TTC549 (cell line): ENCODE measurements around the gene LYPLAL1.
A peak's percentile ranks its signal among the peaks of the same experiment; 100 is the strongest.
"Not testable (repeated sequence)": the region's sequence is repeated elsewhere in the genome, so short reads cannot be mapped to it uniquely, and the experiment has no call there.

ENCODE experiments used
- FAIRE-seq: peaks from 2 replicates; lab custom pipeline; 2012; peaks lifted over from hg19 to GRCh38; lab: Jason Lieb, UNC

Gene LYPLAL1

GRCh38 chr1:219163401-219163954 lies 10.2 kb upstream of the LYPLAL1 start:
- no peak for FAIRE-seq

- no peak for FAIRE-seq
These were observed 2.3 kb upstream of the LYPLAL1 start for GRCh38 chr1:219171192-219171935.

GRCh38 chr1:219172821-219173220 lies 857 bp upstream of the LYPLAL1 start:
- FAIRE-seq: no peak

- FAIRE-seq: no peak
These were observed 282 bp upstream of the LYPLAL1 start for GRCh38 chr1:219173434-219173757.

- no peak for FAIRE-seq
These were observed 958 bp downstream of the LYPLAL1 start for GRCh38 chr1:219174460-219175211.

- no peak for FAIRE-seq
These were observed 1.5 kb downstream of the LYPLAL1 start for GRCh38 chr1:219175212-219175564.

- FAIRE-seq: no peak
These were observed 2.5 kb downstream of the LYPLAL1 start for GRCh38 chr1:219176168-219176567.

GRCh38 chr1:219177363-219177762 lies 3.7 kb downstream of the LYPLAL1 start:
- no peak for FAIRE-seq

- no peak for FAIRE-seq
These were observed 4.3 kb downstream of the LYPLAL1 start for GRCh38 chr1:219177940-219178339.

GRCh38 chr1:219179293-219179692 lies 5.6 kb downstream of the LYPLAL1 start:
- FAIRE-seq: no peak

- FAIRE-seq: no peak
These were observed 10.7 kb downstream of the LYPLAL1 start for GRCh38 chr1:219184337-219184736.

- no peak for FAIRE-seq
These were observed 11.9 kb downstream of the LYPLAL1 start for GRCh38 chr1:219185486-219186117.

- no peak for FAIRE-seq
These were observed 14.7 kb downstream of the LYPLAL1 start for GRCh38 chr1:219188331-219188803.

- FAIRE-seq: no peak
These were observed 15.5 kb downstream of the LYPLAL1 start for GRCh38 chr1:219189021-219189824.

GRCh38 chr1:219189952-219190351 lies 16.3 kb downstream of the LYPLAL1 start:
- no peak for FAIRE-seq

GRCh38 chr1:219190605-219191004 lies 16.9 kb downstream of the LYPLAL1 start:
- FAIRE-seq: peak; percentile 87

GRCh38 chr1:219195833-219196232 lies 22.2 kb downstream of the LYPLAL1 start:
- FAIRE-seq: not testable (repeated sequence)

- no peak for FAIRE-seq
These were observed 28.0 kb downstream of the LYPLAL1 start for GRCh38 chr1:219201656-219202055.

- FAIRE-seq: no peak
These were observed 28.9 kb downstream of the LYPLAL1 start for GRCh38 chr1:219202567-219202966.

- no peak for FAIRE-seq
These were observed 32.7 kb downstream of the LYPLAL1 start for GRCh38 chr1:219206350-219206749.

- FAIRE-seq: no peak
These were observed 35.9 kb downstream of the LYPLAL1 start for GRCh38 chr1:219209578-219209977.

GRCh38 chr1:219210067-219210466 lies 36.4 kb downstream of the LYPLAL1 start:
- no peak for FAIRE-seq
